K562 (cell line): ENCODE results near the gene PSMA7. TPM values are rescaled to one million over a fixed set of nuclear protein-coding genes. Genes with fewer than 3 reads are reported as not detected.

Experiments used
- ASH1L ChIP-seq: fragments of 450-650 bp; IDR thresholded peaks from 2 replicates; pipeline ENCODE4 v1.6.1; 2018; ENCODE audit warnings: borderline replicate concordance, mild to moderate bottlenecking, low read depth; ENCODE audit not compliant: partially characterized antibody
- BHLHE40 ChIP-seq: IDR thresholded peaks from 2 replicates; pipeline ENCODE4 v1.6.1; 2011; ENCODE audit warnings: low read length, improper control_type of control experiment
- CBFB ChIP-seq: sonication (generic); formaldehyde crosslinking; IDR thresholded peaks from 2 replicates; pipeline ENCODE4 v1.4.0; 2020; ENCODE audit warnings: mild to moderate bottlenecking, missing genetic modification reagents
- CREBBP ChIP-seq: IDR thresholded peaks from one replicate; pipeline ENCODE4 v1.6.1; 2012; ENCODE audit warnings: low read depth, mild to moderate bottlenecking, control low read depth, inconsistent platforms, low read length
- CTBP1 ChIP-seq: fragments of 450-650 bp; IDR thresholded peaks from 2 replicates; pipeline ENCODE4 v1.6.1; 2016; ENCODE audit warnings: borderline replicate concordance
- ESRRA ChIP-seq: fragments of 450-650 bp; IDR thresholded peaks from 2 replicates; pipeline ENCODE4 v1.6.1; 2014; ENCODE audit warnings: low read depth, mild to moderate bottlenecking, moderate library complexity, borderline replicate concordance
- FOXK2 ChIP-seq, 2 experiments: fragments of 450-650 bp; IDR thresholded peaks in 1 of 2; conservative IDR thresholded peaks in 1 of 2; 2 replicates each; pipeline ENCODE4 v1.6.1; 2016; ENCODE audit warnings: low read depth in 2 of 2, mild to moderate bottlenecking in 1 of 2
- GTF2F1 ChIP-seq: IDR thresholded peaks from 2 replicates; pipeline ENCODE4 v1.6.1; 2011; ENCODE audit warnings: low read depth, low read length, improper control_type of control experiment
- HNRNPL ChIP-seq: fragments of 200-400 bp; formaldehyde crosslinking; IDR thresholded peaks from 2 replicates; pipeline ENCODE4 v1.6.1; 2017; ENCODE audit warnings: low read depth, mild to moderate bottlenecking, low read length
- KHSRP ChIP-seq: fragments of 450-650 bp; IDR thresholded peaks from 2 replicates; pipeline ENCODE4 v1.6.1; 2017
- LARP7 ChIP-seq: fragments of 450-650 bp; IDR thresholded peaks from 2 replicates; pipeline ENCODE4 v1.6.1; 2016
- MAFK ChIP-seq: IDR thresholded peaks from 2 replicates; pipeline ENCODE4 v1.6.1; 2011; ENCODE audit warnings: low read length, improper control_type of control experiment
- MEF2D ChIP-seq: conservative IDR thresholded peaks from 2 replicates; pipeline ENCODE4 v1.6.1; 2016; ENCODE audit warnings: low read depth, missing genetic modification characterization, missing compliant biosample characterization
- NR2C1 ChIP-seq, 2 experiments: fragments of 450-650 bp; IDR thresholded peaks; 2 replicates each; pipeline ENCODE4 v1.6.1; 2017; ENCODE audit warnings: mild to moderate bottlenecking in 2 of 2, antibody characterized with exemption in 1 of 2, inconsistent platforms in 1 of 2, missing compliant biosample characterization in 1 of 2, missing genetic modification characterization in 1 of 2
- POU5F1 ChIP-seq: fragments of 150-350 bp; IDR thresholded peaks from 2 replicates; pipeline ENCODE4 v1.6.1; 2014; ENCODE audit warnings: borderline replicate concordance, low read length, low read depth, mild to moderate bottlenecking; ENCODE audit not compliant: partially characterized antibody
- PTRF ChIP-seq: fragments of 450-650 bp; IDR thresholded peaks from 2 replicates; pipeline ENCODE4 v1.6.1; 2016; ENCODE audit warnings: mild to moderate bottlenecking, missing genetic modification characterization, missing compliant biosample characterization
- TAF7 ChIP-seq: fragments of 450-650 bp; IDR thresholded peaks from 2 replicates; pipeline ENCODE4 v1.6.1; 2016; ENCODE audit warnings: missing genetic modification characterization, missing compliant biosample characterization
- ZBTB1 ChIP-seq: sonication (generic); formaldehyde crosslinking; IDR thresholded peaks from 2 replicates; pipeline ENCODE4 v1.8.1; 2023; ENCODE audit warnings: missing genetic modification reagents, low read depth, mild to moderate bottlenecking, borderline replicate concordance
- ZNF140 ChIP-seq: fragments of 250-450 bp; sonication (Bioruptor Pico); IDR thresholded peaks from 2 replicates; pipeline ENCODE4 v1.8.0; 2021; ENCODE audit warnings: moderate library complexity, mild to moderate bottlenecking, inconsistent platforms
- ZNF197 ChIP-seq: fragments of 200-800 bp; sonication (Bioruptor generic); IDR thresholded peaks from 2 replicates; pipeline ENCODE4 v1.6.1; 2016; ENCODE audit warnings: low read depth, missing genetic modification characterization, missing compliant biosample characterization
- ZNF282 ChIP-seq: sonication (generic); formaldehyde crosslinking; IDR thresholded peaks from 2 replicates; pipeline ENCODE4 v1.8.1; 2023; ENCODE audit warnings: missing genetic modification reagents
- ZNF316 ChIP-seq: fragments of 450-650 bp; IDR thresholded peaks from 2 replicates; pipeline ENCODE4 v1.6.1; 2016
- ZNF507 ChIP-seq: conservative IDR thresholded peaks from 2 replicates; pipeline ENCODE4 v1.6.1; 2017; ENCODE audit warnings: missing genetic modification characterization, missing compliant biosample characterization
- polyA plus RNA-seq, 8 experiments: library from polyadenylated mRNA; depleted of rRNA in 4 of 8; stranded (reverse) in 5 of 8; unstranded in 3 of 8; fragments of >200 nt; fragmentation: Nextera tagmentation in 2 of 8; fragmentation: Illumina TruSeq in 1 of 8; extraction: Ambion mirVana in 2 of 8; extraction: Trizol in 1 of 8; gene quantifications; 2 replicates each; pipeline versions ENCODE4 v1.2.1 to v1.2.3, GENCODE V29; 2011 to 2014; ENCODE audit warnings: inconsistent platforms in 1 of 8, missing spikeins in 1 of 8
- total RNA-seq, 7 experiments: library from RNA; depleted of rRNA in 6 of 7; stranded (reverse); fragments of >200 nt in 6 of 7; fragmentation: Illumina TruSeq in 2 of 7; extraction: Trizol in 2 of 7; gene quantifications; 2 replicates each; pipeline versions ENCODE4 v1.2.1 to v1.2.3, GENCODE V29; 2011 to 2021; ENCODE audit warnings: low replicate concordance in 1 of 7
- TF ChIP-seq, protein P1 (sequence below), 2 experiments: fragments of 450-650 bp; IDR thresholded peaks; 2 replicates each; pipeline ENCODE4 v1.6.1; 2018; ENCODE audit warnings: mild to moderate bottlenecking in 2 of 2, low read depth in 1 of 2; ENCODE audit not compliant: partially characterized antibody in 2 of 2
- TF ChIP-seq, protein P2 (sequence below): fragments of 250-450 bp; sonication (Bioruptor Pico); IDR thresholded peaks from 2 replicates; pipeline ENCODE4 v1.8.0; 2022; ENCODE audit warnings: inconsistent platforms

PSMA7 gene
- total and polyA plus RNA-seq, 9 of the 15 experiments (the other 6 are each of a cell fraction or from before 2014, with no cell fraction given): 257 to 510 (median 393) TPM

- TF ChIP-seq FOXK2 (conservative IDR thresholded peaks at IDR 0.05 in 1 of 2, IDR thresholded peaks at IDR 0.05 in 1 of 2; ENCODE audit: low read depth in 2 of 2) (no peak), LARP7 (no peak), ZBTB1 (CRISPR knock-in tag) (no peak), CREBBP (no peak), PTRF (tag) (no peak), MAFK (no peak), MEF2D (tag) (no peak), ASH1L (no peak), POU5F1 (no peak), HNRNPL (no peak), TAF7 (tag) (no peak), GTF2F1 (no peak), ZNF140 (CRISPR knock-in tag) (no peak), NR2C1 (IDR thresholded peaks at IDR 0.05) (no peak), NR2C1 (tag; IDR thresholded peaks at IDR 0.05) (no peak), ESRRA (peak; percentile 91; the same call in 1 of the 2 replicates), ZNF197 (CRISPR knock-in tag) (no peak), KHSRP (no peak), ZNF282 (no peak), ZNF316 (no peak), ZNF507 (no peak), CTBP1 (peak; percentile 90; the same call in 1 of the 2 replicates), BHLHE40 (peak; percentile 99), CBFB (CRISPR knock-in tag) (no peak)
- TF ChIP-seq, protein P1, sequence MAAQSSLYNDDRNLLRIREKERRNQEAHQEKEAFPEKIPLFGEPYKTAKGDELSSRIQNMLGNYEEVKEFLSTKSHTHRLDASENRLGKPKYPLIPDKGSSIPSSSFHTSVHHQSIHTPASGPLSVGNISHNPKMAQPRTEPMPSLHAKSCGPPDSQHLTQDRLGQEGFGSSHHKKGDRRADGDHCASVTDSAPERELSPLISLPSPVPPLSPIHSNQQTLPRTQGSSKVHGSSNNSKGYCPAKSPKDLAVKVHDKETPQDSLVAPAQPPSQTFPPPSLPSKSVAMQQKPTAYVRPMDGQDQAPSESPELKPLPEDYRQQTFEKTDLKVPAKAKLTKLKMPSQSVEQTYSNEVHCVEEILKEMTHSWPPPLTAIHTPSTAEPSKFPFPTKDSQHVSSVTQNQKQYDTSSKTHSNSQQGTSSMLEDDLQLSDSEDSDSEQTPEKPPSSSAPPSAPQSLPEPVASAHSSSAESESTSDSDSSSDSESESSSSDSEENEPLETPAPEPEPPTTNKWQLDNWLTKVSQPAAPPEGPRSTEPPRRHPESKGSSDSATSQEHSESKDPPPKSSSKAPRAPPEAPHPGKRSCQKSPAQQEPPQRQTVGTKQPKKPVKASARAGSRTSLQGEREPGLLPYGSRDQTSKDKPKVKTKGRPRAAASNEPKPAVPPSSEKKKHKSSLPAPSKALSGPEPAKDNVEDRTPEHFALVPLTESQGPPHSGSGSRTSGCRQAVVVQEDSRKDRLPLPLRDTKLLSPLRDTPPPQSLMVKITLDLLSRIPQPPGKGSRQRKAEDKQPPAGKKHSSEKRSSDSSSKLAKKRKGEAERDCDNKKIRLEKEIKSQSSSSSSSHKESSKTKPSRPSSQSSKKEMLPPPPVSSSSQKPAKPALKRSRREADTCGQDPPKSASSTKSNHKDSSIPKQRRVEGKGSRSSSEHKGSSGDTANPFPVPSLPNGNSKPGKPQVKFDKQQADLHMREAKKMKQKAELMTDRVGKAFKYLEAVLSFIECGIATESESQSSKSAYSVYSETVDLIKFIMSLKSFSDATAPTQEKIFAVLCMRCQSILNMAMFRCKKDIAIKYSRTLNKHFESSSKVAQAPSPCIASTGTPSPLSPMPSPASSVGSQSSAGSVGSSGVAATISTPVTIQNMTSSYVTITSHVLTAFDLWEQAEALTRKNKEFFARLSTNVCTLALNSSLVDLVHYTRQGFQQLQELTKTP (IDR thresholded peaks at IDR 0.05; ENCODE audit: low read depth in 1 of 2, partially characterized antibody in 2 of 2): no peak
- TF ChIP-seq, protein P2, sequence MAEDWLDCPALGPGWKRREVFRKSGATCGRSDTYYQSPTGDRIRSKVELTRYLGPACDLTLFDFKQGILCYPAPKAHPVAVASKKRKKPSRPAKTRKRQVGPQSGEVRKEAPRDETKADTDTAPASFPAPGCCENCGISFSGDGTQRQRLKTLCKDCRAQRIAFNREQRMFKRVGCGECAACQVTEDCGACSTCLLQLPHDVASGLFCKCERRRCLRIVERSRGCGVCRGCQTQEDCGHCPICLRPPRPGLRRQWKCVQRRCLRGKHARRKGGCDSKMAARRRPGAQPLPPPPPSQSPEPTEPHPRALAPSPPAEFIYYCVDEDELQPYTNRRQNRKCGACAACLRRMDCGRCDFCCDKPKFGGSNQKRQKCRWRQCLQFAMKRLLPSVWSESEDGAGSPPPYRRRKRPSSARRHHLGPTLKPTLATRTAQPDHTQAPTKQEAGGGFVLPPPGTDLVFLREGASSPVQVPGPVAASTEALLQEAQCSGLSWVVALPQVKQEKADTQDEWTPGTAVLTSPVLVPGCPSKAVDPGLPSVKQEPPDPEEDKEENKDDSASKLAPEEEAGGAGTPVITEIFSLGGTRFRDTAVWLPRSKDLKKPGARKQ (CRISPR knock-in tag): no peak
These were observed 21.2 kb downstream of the PSMA7 start, which contains the start of gene LSM14B (continued) for GRCh38 chr20:62121776-62122653.
